Uterus (tissue), 2 donors: ENCODE data around the gene ADPRHL1.

Experiments
- POLR2A ChIP-seq, 2 donors: fragments of 450-650 bp; IDR thresholded peaks; one replicate each; pipeline ENCODE4 v1.6.1; 2016; ENCODE audit warnings: antibody characterized with exemption in 2 of 2, mild to moderate bottlenecking in 1 of 2, moderate library complexity in 1 of 2
- TF ChIP-seq, protein P1 (sequence below), 4 experiments: fragments of 200-600 bp in 2 of 4; fragments of 450-650 bp in 2 of 4; sonication (generic) in 2 of 4; IDR thresholded peaks; one replicate each; pipeline ENCODE4 v1.5.1; 2016 to 2019; ENCODE audit warnings: antibody characterized with exemption in 4 of 4, mild to moderate bottlenecking in 2 of 4, moderate library complexity in 1 of 4

DNA sequence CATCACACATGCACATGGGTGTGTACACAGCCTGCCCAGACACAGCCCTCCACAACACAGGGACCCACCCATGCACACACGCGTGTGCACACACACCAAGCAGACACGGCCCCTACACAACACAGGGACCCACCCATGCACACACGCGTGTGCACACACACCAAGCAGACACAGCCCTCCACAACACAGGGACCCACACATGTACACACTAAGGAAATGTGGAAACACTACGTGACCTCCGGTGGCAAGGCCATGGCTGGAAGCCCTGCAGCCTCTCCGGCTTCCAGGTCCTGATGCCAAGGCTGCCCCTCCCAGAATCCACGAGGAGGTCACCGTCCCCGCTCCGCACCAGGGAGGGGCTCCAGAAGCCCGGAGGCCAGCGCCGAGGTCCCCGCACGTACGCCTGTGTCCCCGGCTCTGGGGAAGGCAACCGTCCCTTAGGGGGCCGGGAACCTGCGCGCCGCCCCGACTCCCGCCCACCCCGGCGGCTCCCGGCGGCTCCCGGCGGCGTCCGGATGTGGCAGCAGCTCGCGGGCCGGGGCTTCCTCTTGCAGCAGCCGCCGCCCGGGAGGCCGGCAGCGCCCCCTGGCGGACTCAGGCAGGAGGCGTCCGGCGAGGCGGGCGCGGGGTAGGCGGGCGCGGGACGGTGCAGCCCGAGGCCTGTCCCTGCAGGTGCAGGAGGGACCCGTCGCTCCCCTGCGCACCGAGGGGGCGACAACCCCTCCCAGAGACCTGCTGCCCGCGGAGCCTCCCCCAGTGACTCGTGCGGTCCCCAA lies 59.5 kb downstream of the ADPRHL1 start:
- TF ChIP-seq, protein P1, sequence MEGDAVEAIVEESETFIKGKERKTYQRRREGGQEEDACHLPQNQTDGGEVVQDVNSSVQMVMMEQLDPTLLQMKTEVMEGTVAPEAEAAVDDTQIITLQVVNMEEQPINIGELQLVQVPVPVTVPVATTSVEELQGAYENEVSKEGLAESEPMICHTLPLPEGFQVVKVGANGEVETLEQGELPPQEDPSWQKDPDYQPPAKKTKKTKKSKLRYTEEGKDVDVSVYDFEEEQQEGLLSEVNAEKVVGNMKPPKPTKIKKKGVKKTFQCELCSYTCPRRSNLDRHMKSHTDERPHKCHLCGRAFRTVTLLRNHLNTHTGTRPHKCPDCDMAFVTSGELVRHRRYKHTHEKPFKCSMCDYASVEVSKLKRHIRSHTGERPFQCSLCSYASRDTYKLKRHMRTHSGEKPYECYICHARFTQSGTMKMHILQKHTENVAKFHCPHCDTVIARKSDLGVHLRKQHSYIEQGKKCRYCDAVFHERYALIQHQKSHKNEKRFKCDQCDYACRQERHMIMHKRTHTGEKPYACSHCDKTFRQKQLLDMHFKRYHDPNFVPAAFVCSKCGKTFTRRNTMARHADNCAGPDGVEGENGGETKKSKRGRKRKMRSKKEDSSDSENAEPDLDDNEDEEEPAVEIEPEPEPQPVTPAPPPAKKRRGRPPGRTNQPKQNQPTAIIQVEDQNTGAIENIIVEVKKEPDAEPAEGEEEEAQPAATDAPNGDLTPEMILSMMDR (IDR thresholded peaks at IDR 0.05) = peak; percentile 58 to 99 (median 93)
- no peak for TF ChIP-seq POLR2A (IDR thresholded peaks at IDR 0.05)
